Astrocyte (in vitro differentiated cells and primary cell): ENCODE data around the gene TMEM41B. TPM values are rescaled to one million over a fixed set of nuclear protein-coding genes. Genes with fewer than 3 reads are reported as not detected.

ENCODE experiments used
- DNase-seq: peaks from one replicate; pipeline ENCODE4 v3.0.0-alpha.2; 2010; ENCODE audit warnings: low read depth
- FAIRE-seq: peaks from 2 replicates; lab custom pipeline; 2011; peaks lifted over from hg19 to GRCh38; lab: Jason Lieb, UNC
- H2AFZ ChIP-seq: 2 replicates; pipeline ENCODE4 v1.6.0; 2012; ENCODE audit warnings: low read depth, low read length, inconsistent platforms
- H3K27ac ChIP-seq: 2 replicates; pipeline ENCODE4 v1.5.1; 2011; ENCODE audit warnings: low read depth, low read length, inconsistent platforms
- H3K27me3 ChIP-seq: 2 replicates; pipeline ENCODE4 v1.6.0; 2011; ENCODE audit warnings: low read length, inconsistent platforms; ENCODE audit not compliant: insufficient read depth
- H3K36me3 ChIP-seq: 2 replicates; pipeline ENCODE4 v1.5.1; 2011; ENCODE audit warnings: low read length, inconsistent platforms; ENCODE audit not compliant: insufficient read depth
- H3K4me1 ChIP-seq: 2 replicates; pipeline ENCODE4 v1.5.1; 2011; ENCODE audit warnings: low read length, inconsistent platforms; ENCODE audit not compliant: insufficient read depth
- H3K4me2 ChIP-seq: 2 replicates; pipeline ENCODE4 v1.6.0; 2012; ENCODE audit warnings: low read length, inconsistent platforms
- H3K4me3 ChIP-seq: 2 replicates; pipeline ENCODE4 v1.5.1; 2011; ENCODE audit warnings: low read depth, mild to moderate bottlenecking, low read length, inconsistent platforms; ENCODE audit not compliant: insufficient read depth
- H3K79me2 ChIP-seq: 2 replicates; pipeline ENCODE4 v1.6.0; 2012; ENCODE audit warnings: mild to moderate bottlenecking, low read length, inconsistent platforms; ENCODE audit not compliant: insufficient read depth
- H3K9ac ChIP-seq: 2 replicates; pipeline ENCODE4 v1.6.0; 2012; ENCODE audit warnings: mild to moderate bottlenecking, low read length, inconsistent platforms
- H3K9me3 ChIP-seq: 2 replicates; pipeline ENCODE4 v1.5.1; 2012; ENCODE audit warnings: low read depth, mild to moderate bottlenecking, low read length, inconsistent platforms; ENCODE audit not compliant: insufficient read depth
- H4K20me1 ChIP-seq: 2 replicates; pipeline ENCODE4 v1.6.0; 2012; ENCODE audit warnings: low read length, inconsistent platforms; ENCODE audit not compliant: insufficient read depth
- H3K27ac Mint-ChIP-seq: one replicate; pipeline ENCODE4 v1.8.0; 2021; ENCODE audit warnings: mild to moderate bottlenecking, mixed read lengths; ENCODE audit not compliant: unreplicated experiment
- H3K27me3 Mint-ChIP-seq: one replicate; pipeline ENCODE4 v1.8.0; 2021; ENCODE audit warnings: low read depth, mixed read lengths; ENCODE audit not compliant: unreplicated experiment
- H3K36me3 Mint-ChIP-seq: one replicate; pipeline ENCODE4 v1.8.0; 2021; ENCODE audit warnings: low read depth, mixed read lengths; ENCODE audit not compliant: unreplicated experiment
- H3K4me1 Mint-ChIP-seq: one replicate; pipeline ENCODE4 v1.8.0; 2021; ENCODE audit warnings: low read depth, mixed read lengths; ENCODE audit not compliant: unreplicated experiment
- H3K4me3 Mint-ChIP-seq: one replicate; pipeline ENCODE4 v1.8.0; 2021; ENCODE audit warnings: mild to moderate bottlenecking, moderate library complexity, mixed read lengths; ENCODE audit not compliant: unreplicated experiment
- H3K9me3 Mint-ChIP-seq: one replicate; pipeline ENCODE4 v1.8.0; 2021; ENCODE audit warnings: mild to moderate bottlenecking, mixed read lengths; ENCODE audit not compliant: unreplicated experiment
- EZH2 ChIP-seq: IDR thresholded peaks from 2 replicates; pipeline ENCODE4 v1.6.1; 2012; ENCODE audit warnings: mild to moderate bottlenecking, low read length, inconsistent platforms; ENCODE audit not compliant: insufficient read depth
- total RNA-seq: library from RNA; stranded (reverse); gene quantifications from 2 replicates; pipeline ENCODE4 v1.2.1, GENCODE V29; 2021
- TF ChIP-seq, protein P1 (sequence below): IDR thresholded peaks from 2 replicates; pipeline ENCODE4 v1.5.1; 2011; ENCODE audit warnings: low read depth, mild to moderate bottlenecking, inconsistent platforms, low read length, moderate library complexity; ENCODE audit not compliant: insufficient read depth

TMEM41B gene
- total RNA-seq, 1 donor from 2014 or later, result 43.8 TPM

DNA sequence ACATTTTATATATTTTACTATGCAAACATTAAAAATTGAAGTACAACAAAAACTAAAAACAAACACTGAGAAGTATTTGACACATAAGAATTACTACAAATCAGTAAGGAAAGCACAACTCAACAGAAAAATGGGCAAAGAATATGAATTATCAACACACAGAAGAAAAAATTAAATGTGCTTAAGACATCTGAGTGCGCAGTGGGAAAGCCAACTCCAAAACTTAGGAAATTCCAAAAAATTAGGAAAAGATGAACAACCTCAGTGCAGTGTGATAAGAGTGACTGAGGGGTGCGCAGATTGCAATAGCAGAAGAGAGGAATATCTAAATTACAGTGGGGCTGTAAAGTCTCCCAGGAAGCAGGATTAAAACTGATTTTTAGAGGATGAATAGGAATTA is 1.9 kb upstream of the TMEM41B start:
- no peak overlapping the region for H3K4me2 ChIP-seq
- peaks cover 29% of the 10 kb centered on the region for H3K79me2 ChIP-seq
- no peak for TF ChIP-seq EZH2
- TF ChIP-seq, protein P1, sequence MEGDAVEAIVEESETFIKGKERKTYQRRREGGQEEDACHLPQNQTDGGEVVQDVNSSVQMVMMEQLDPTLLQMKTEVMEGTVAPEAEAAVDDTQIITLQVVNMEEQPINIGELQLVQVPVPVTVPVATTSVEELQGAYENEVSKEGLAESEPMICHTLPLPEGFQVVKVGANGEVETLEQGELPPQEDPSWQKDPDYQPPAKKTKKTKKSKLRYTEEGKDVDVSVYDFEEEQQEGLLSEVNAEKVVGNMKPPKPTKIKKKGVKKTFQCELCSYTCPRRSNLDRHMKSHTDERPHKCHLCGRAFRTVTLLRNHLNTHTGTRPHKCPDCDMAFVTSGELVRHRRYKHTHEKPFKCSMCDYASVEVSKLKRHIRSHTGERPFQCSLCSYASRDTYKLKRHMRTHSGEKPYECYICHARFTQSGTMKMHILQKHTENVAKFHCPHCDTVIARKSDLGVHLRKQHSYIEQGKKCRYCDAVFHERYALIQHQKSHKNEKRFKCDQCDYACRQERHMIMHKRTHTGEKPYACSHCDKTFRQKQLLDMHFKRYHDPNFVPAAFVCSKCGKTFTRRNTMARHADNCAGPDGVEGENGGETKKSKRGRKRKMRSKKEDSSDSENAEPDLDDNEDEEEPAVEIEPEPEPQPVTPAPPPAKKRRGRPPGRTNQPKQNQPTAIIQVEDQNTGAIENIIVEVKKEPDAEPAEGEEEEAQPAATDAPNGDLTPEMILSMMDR, result no peak
- no peaks in the 10 kb centered on the region for H3K9me3 ChIP-seq
- no peak overlapping the region for H3K9ac ChIP-seq
- Mint-ChIP-seq H3K27ac (no peak overlapping the region), H3K9me3 (no peaks in the 10 kb centered on the region), H3K4me1 (peaks cover 6% of the 10 kb centered on the region), H3K4me3 (no peak overlapping the region), H3K36me3 (peaks cover 2% of the 10 kb centered on the region), H3K27me3 (no peaks in the 10 kb centered on the region)
- peaks cover 7% of the 10 kb centered on the region for H3K4me1 ChIP-seq
- H3K27ac ChIP-seq, result no peak overlapping the region
- H4K20me1 ChIP-seq, result peaks cover 16% of the 10 kb centered on the region
- no peak for DNase-seq
- no peak overlapping the region for H3K4me3 ChIP-seq
- H2AFZ ChIP-seq, result no peak overlapping the region
- no peaks in the 10 kb centered on the region for H3K27me3 ChIP-seq
- no peaks in the 10 kb centered on the region for H3K36me3 ChIP-seq
- FAIRE-seq, result no peak

DNA sequence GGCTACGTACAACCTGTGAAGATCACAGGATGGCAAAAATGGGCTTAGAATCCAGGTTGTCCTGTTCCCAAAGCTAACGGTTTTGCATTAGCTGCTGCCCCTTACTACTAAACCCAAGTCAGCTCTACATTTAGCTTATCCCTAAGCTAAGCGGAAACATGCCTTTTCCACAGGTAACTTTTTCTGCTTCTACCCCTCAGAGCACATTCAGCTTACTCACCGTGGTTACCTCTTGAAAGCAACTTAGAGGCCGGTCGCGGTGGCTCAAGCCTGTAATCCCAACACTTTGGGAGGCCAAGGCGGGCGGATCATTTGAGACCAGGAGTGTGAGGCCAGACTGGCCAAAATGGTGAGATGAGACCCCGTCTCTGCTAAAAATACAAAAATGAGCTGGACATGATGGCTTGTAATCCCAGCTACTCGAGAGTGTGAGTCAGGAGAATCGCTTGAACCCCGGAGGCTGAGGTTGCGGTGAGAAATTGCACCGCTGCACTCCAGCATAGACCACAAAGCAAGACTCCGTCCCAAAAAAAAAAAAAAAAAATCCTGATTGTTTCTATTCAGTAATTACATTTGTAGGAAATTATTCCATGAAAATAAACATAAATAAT is 790 bp upstream of the TMEM41B start:
- FAIRE-seq (no peak), DNase-seq (peak; percentile 57)
- H3K9ac ChIP-seq, result peak overlapping the region; percentile 83
- H3K27ac ChIP-seq, result peak overlapping the region; percentile 93
- no peaks in the 10 kb centered on the region for H3K36me3 ChIP-seq
- H3K4me2 ChIP-seq, result peak overlapping the region; percentile 83
- peak overlapping the region; percentile 96 for H3K27ac Mint-ChIP-seq
- H3K4me3 Mint-ChIP-seq, result peak overlapping the region; percentile 94
- no peaks in the 10 kb centered on the region for H3K27me3 ChIP-seq
- H3K4me3 ChIP-seq, result peak overlapping the region; percentile 53
- peaks cover 11% of the 10 kb centered on the region for H3K4me1 Mint-ChIP-seq
- H2AFZ ChIP-seq, result peak overlapping the region; percentile 83
- peaks cover 7% of the 10 kb centered on the region for H3K4me1 ChIP-seq
- no peaks in the 10 kb centered on the region for H3K27me3 Mint-ChIP-seq
- no peaks in the 10 kb centered on the region for H3K9me3 Mint-ChIP-seq
- no peaks in the 10 kb centered on the region for H3K9me3 ChIP-seq
- peaks cover 40% of the 10 kb centered on the region for H3K79me2 ChIP-seq
- H3K36me3 Mint-ChIP-seq, result peaks cover 2% of the 10 kb centered on the region
- TF ChIP-seq, protein P1, result peak; percentile 0
- no peak for TF ChIP-seq EZH2
- H4K20me1 ChIP-seq, result peaks cover 24% of the 10 kb centered on the region

- no peaks in the 10 kb centered on the region for H3K9me3 Mint-ChIP-seq
- DNase-seq (peak; percentile 13), FAIRE-seq (no peak)
Measured at GRCh38 chr11:9313648-9314290, 624 bp downstream of the TMEM41B start.

More at GRCh38 chr11:9313648-9314290, 624 bp downstream of the TMEM41B start:
- H3K36me3 Mint-ChIP-seq, result peaks cover 2% of the 10 kb centered on the region
- H3K27me3 ChIP-seq, result no peaks in the 10 kb centered on the region
- peaks cover 32% of the 10 kb centered on the region for H4K20me1 ChIP-seq
- H3K36me3 ChIP-seq, result no peaks in the 10 kb centered on the region
- H3K79me2 ChIP-seq, result peaks cover 52% of the 10 kb centered on the region
- peak overlapping the region; percentile 94 for H3K4me3 Mint-ChIP-seq
- H3K4me3 ChIP-seq, result peak overlapping the region; percentile 82
- peak overlapping the region; percentile 86 for H3K9ac ChIP-seq
- peak overlapping the region; percentile 72 for H3K27ac ChIP-seq
- H3K4me2 ChIP-seq, result peak overlapping the region; percentile 86
- peak overlapping the region; percentile 89 for H3K27ac Mint-ChIP-seq
- peaks cover 5% of the 10 kb centered on the region for H3K4me1 Mint-ChIP-seq
- no peaks in the 10 kb centered on the region for H3K9me3 ChIP-seq
- H2AFZ ChIP-seq, result peak overlapping the region; percentile 91
- H3K27me3 Mint-ChIP-seq, result no peaks in the 10 kb centered on the region
- TF ChIP-seq, protein P1, result no peak
- no peak for TF ChIP-seq EZH2
- peaks cover 7% of the 10 kb centered on the region for H3K4me1 ChIP-seq
